Transverse colon (tissue), 4 donors: ENCODE measurements around the gene ACD. TPM values are rescaled to one million over a fixed set of nuclear protein-coding genes. Genes with fewer than 3 reads are reported as not detected.
A peak's percentile ranks its signal among the peaks of the same experiment; 100 is the strongest.

ENCODE experiments used
- DNase-seq: peaks from one replicate; pipeline ENCODE4 v3.0.0-alpha.2; 2019
- H3K27ac ChIP-seq, 4 donors: fragments of 200-600 bp; sonication (generic); 2 replicates each; pipeline ENCODE4 v1.5.1; 2016 to 2018; ENCODE audit warnings: inconsistent platforms in 4 of 4
- H3K27me3 ChIP-seq: fragments of 200-600 bp; sonication (generic); 2 replicates; pipeline ENCODE4 v1.5.1; 2017; ENCODE audit warnings: inconsistent platforms
- H3K36me3 ChIP-seq, 4 donors: fragments of 200-600 bp; sonication (generic); 2 replicates each; pipeline ENCODE4 v1.5.1; 2017 to 2019; ENCODE audit warnings: inconsistent platforms in 4 of 4
- H3K4me1 ChIP-seq, 4 donors: fragments of 200-600 bp; sonication (generic); 2 replicates each; pipeline ENCODE4 v1.5.1; 2017 to 2020; ENCODE audit warnings: inconsistent platforms in 4 of 4
- H3K4me3 ChIP-seq, 4 donors: fragments of 200-600 bp; sonication (generic); 1 replicate in 1 of 4; 2 replicates in 3 of 4; pipeline versions ENCODE4 v1.5.1 to v1.6.1; 2017 to 2019; ENCODE audit warnings: inconsistent platforms in 4 of 4
- H3K9me3 ChIP-seq, 2 donors: fragments of 200-600 bp; sonication (generic); 2 replicates each; pipeline ENCODE4 v1.5.1; 2017 to 2019; ENCODE audit warnings: inconsistent platforms in 2 of 2
- CTCF ChIP-seq, 5 experiments: fragments of 200-600 bp in 3 of 5; fragments of 450-650 bp in 2 of 5; sonication (generic) in 3 of 5; IDR thresholded peaks; 1 replicate in 2 of 5; 2 replicates in 3 of 5; pipeline ENCODE4 v1.5.1; 2016 to 2017; ENCODE audit warnings: antibody characterized with exemption in 5 of 5, inconsistent platforms in 3 of 5, mild to moderate bottlenecking in 2 of 5, moderate library complexity in 1 of 5
- EP300 ChIP-seq: sonication (generic); formaldehyde crosslinking; IDR thresholded peaks from one replicate; pipeline ENCODE4 v1.6.1; 2017; ENCODE audit warnings: antibody characterized with exemption, low read depth
- POLR2A ChIP-seq: fragments of 450-650 bp; IDR thresholded peaks from one replicate; pipeline ENCODE4 v1.6.1; 2016; ENCODE audit warnings: antibody characterized with exemption, mild to moderate bottlenecking, moderate library complexity
- POLR2AphosphoS5 ChIP-seq, 3 donors: sonication (generic); formaldehyde crosslinking; IDR thresholded peaks; one replicate each; pipeline ENCODE4 v1.6.1; 2016; ENCODE audit warnings: antibody characterized with exemption in 3 of 3
- WGBS, 2 donors: methylation state at CpG; one replicate each; pipeline ENCODE4 v1.1.5; 2018; ENCODE audit warnings: low coverage in 1 of 2; 5-methylcytosine and 5-hydroxymethylcytosine counted together
- in situ Hi-C, 4 donors: fragments of 200-750 bp; cut with MboI; loops; one replicate each; pipeline versions ENCODE4 v1.15.0 to v1.15.1; 2017; ENCODE audit warnings: low sequenced_read_pairs in 3 of 4, low pct_ligation_motif_present in 1 of 4, low pct_unique_long_range_greater_than_20kb in 1 of 4
- intact Hi-C: fragments of 100-400 bp; cut with DNase I; formaldehyde crosslinking; loops from one replicate; pipeline ENCODE4 v1.15.1; 2023; ENCODE audit warnings: low total_unique reads
- total RNA-seq, 4 donors: library from RNA; depleted of rRNA; stranded (reverse); fragments of >200 nt; gene quantifications; one replicate each; pipeline ENCODE4 v1.1.0, GENCODE V29; 2016

ACD gene
- 10 to 100 TPM in 3 of 4 donors, 1 to 10 TPM in 1; 2.0 to 76.3 (median 15.7) TPM for total RNA-seq

- H3K27ac ChIP-seq = peak within 1 kb of the TSS; percentile 93 to 99 (median 95)
- peaks cover 9% of the 10 kb centered on the region for H3K27me3 ChIP-seq
- TF ChIP-seq CTCF (IDR thresholded peaks at IDR 0.05) (no peak), POLR2A (peak; percentile 77), POLR2AphosphoS5 (IDR thresholded peaks at IDR 0.05) (peak; percentile 86 to 92 (median 90)), EP300 (no peak)
- in situ Hi-C loops = loop anchor here in 3 of 4 donors (10.0 to 25.0 kb wide), 2 partner anchors 98 to 135 kb away; partner anchors contain the start of genes CTCF (in 2 of the 3) and RIPOR1 (in 1 of the 3)
- peak; percentile 93 for DNase-seq
- 0% methylated on average over 83 of the region's 83 CpGs; no CpG with 5 or more reads in 1 of the 2 donors for WGBS, 2 donors
- intact Hi-C loops = no loop called here
- H3K4me1 ChIP-seq = peaks cover 13 to 18% (median 17%) of the 10 kb centered on the region in 4 donors
- no peaks in the 10 kb centered on the region for H3K36me3 ChIP-seq
- no peaks in the 10 kb centered on the region for H3K9me3 ChIP-seq
- H3K4me3 ChIP-seq = peak within 1 kb of the TSS; percentile 63 to 84 (median 77)
Measured at GRCh38 chr16:67659675-67660563, at the start of gene ACD. ACD (minus strand) TSS chr16:67660260; CDS start chr16:67660220, 40 bp downstream.

- intact Hi-C loops (no loop called here), in situ Hi-C loops (no loop called here)
- Histone ChIP-seq H3K4me3 (no peak overlapping the region), H3K36me3 (no peaks in the 10 kb centered on the region), H3K9me3 (no peaks in the 10 kb centered on the region), H3K4me1 (peaks cover 0 to 17% (median 4%) of the 10 kb centered on the region in 4 donors), H3K27ac (no peak overlapping the region), H3K27me3 (no peaks in the 10 kb centered on the region)
- DNase-seq = no peak
- 100% methylated on average over 1 of the region's 1 CpG for WGBS, 2 donors
- TF ChIP-seq POLR2A (no peak), CTCF (IDR thresholded peaks at IDR 0.05) (no peak), POLR2AphosphoS5 (IDR thresholded peaks at IDR 0.05) (no peak), EP300 (no peak)
Measured at GRCh38 chr16:67709050-67709449, 49.0 kb upstream of the ACD start.

- intact Hi-C loops = no loop called here
- 66 to 100% methylated on average over 1 to 2 of the region's 2 CpGs for WGBS, 2 donors
- H3K4me3 ChIP-seq = no peak overlapping the region
- TF ChIP-seq POLR2AphosphoS5 (IDR thresholded peaks at IDR 0.05) (no peak), CTCF (IDR thresholded peaks at IDR 0.05) (no peak), POLR2A (no peak), EP300 (no peak)
- in situ Hi-C loops = no loop called here
- no peak overlapping the region for H3K27ac ChIP-seq
- DNase-seq = no peak
- peaks cover 0 to 10% (median 0%) of the 10 kb centered on the region in 4 donors for H3K4me1 ChIP-seq
- no peaks in the 10 kb centered on the region for H3K27me3 ChIP-seq
- no peaks in the 10 kb centered on the region for H3K36me3 ChIP-seq
- no peaks in the 10 kb centered on the region for H3K9me3 ChIP-seq
Measured at GRCh38 chr16:67708368-67708771, 48.3 kb upstream of the ACD start.

GRCh38 chr16:67707790-67708189 is 47.7 kb upstream of the ACD start:
- Histone ChIP-seq H3K27ac (no peak overlapping the region), H3K27me3 (no peaks in the 10 kb centered on the region), H3K36me3 (no peaks in the 10 kb centered on the region), H3K9me3 (no peaks in the 10 kb centered on the region), H3K4me1 (peaks cover 0 to 5% (median 0%) of the 10 kb centered on the region in 4 donors), H3K4me3 (no peak overlapping the region)
- intact Hi-C loops = no loop called here
- in situ Hi-C loops = no loop called here
- no peak for DNase-seq
- TF ChIP-seq EP300 (no peak), CTCF (IDR thresholded peaks at IDR 0.05) (no peak), POLR2AphosphoS5 (IDR thresholded peaks at IDR 0.05) (no peak), POLR2A (no peak)
- WGBS, 2 donors = 96 to 100% methylated on average over 1 to 5 of the region's 5 CpGs
